Measurements from ENCODE around the gene SHROOM1.

- TF ChIP-seq CTCF (IDR thresholded peaks at IDR 0.05) (no peak), EZH2 (IDR thresholded peaks at IDR 0.05; ENCODE audit: borderline replicate concordance, insufficient read depth, low read depth, low read length, poor library complexity, severe bottlenecking) (no peak)
Measured at GRCh38 chr5:132877938-132878337, 47.5 kb upstream of the SHROOM1 start.

Data from B cell (primary cell).